Upper lobe of left lung (tissue), 4 donors: ENCODE data around the gene FGGY.

Source experiments
- CTCF ChIP-seq, 6 experiments: fragments of 450-650 bp in 4 of 6; fragments of 200-600 bp in 2 of 6; sonication (generic) in 2 of 6; IDR thresholded peaks; one replicate each; pipeline ENCODE4 v1.5.1; 2016 to 2019; ENCODE audit warnings: antibody characterized with exemption in 6 of 6
- EP300 ChIP-seq, 4 donors: sonication (generic); formaldehyde crosslinking; IDR thresholded peaks; one replicate each; pipeline ENCODE4 v1.5.1; 2017; ENCODE audit warnings: antibody characterized with exemption in 4 of 4, control low read depth in 2 of 4
- POLR2A ChIP-seq, 4 donors: fragments of 450-650 bp; IDR thresholded peaks; one replicate each; pipeline ENCODE4 v1.5.1; 2016 to 2017; ENCODE audit warnings: antibody characterized with exemption in 4 of 4, mild to moderate bottlenecking in 2 of 4
- POLR2AphosphoS5 ChIP-seq, 2 donors: sonication (generic); formaldehyde crosslinking; IDR thresholded peaks; one replicate each; pipeline ENCODE4 v1.5.1; 2017; ENCODE audit warnings: antibody characterized with exemption in 2 of 2

- TF ChIP-seq POLR2AphosphoS5 (IDR thresholded peaks at IDR 0.05) (no peak), CTCF (IDR thresholded peaks at IDR 0.05) (no peak), POLR2A (IDR thresholded peaks at IDR 0.05) (no peak), EP300 (IDR thresholded peaks at IDR 0.05) (no peak)
Measured at GRCh38 chr1:59452559-59452958, 155.7 kb downstream of the FGGY start.
